ENCODE results near the gene SLC22A17. TPM values are rescaled to one million over a fixed set of nuclear protein-coding genes. Genes with fewer than 3 reads are reported as not detected.

The SLC22A17 gene
- total RNA-seq, 1 donor from 2014 or later: 26.2 TPM

GRCh38 chr14:23307687-23308644, 44.7 kb downstream of the SLC22A17 start:
- H3K27me3 Mint-ChIP-seq: no peaks in the 10 kb centered on the region
- peak overlapping the region; percentile 98 for H3K27ac Mint-ChIP-seq
- no peak for DNase-seq (ENCODE audit: low spot score, unreplicated experiment)
- H3K9me3 Mint-ChIP-seq (ENCODE audit: low read depth): no peaks in the 10 kb centered on the region
- H3K36me3 Mint-ChIP-seq (ENCODE audit: insufficient read depth): peaks cover 4% of the 10 kb centered on the region
- TF ChIP-seq, protein P1, sequence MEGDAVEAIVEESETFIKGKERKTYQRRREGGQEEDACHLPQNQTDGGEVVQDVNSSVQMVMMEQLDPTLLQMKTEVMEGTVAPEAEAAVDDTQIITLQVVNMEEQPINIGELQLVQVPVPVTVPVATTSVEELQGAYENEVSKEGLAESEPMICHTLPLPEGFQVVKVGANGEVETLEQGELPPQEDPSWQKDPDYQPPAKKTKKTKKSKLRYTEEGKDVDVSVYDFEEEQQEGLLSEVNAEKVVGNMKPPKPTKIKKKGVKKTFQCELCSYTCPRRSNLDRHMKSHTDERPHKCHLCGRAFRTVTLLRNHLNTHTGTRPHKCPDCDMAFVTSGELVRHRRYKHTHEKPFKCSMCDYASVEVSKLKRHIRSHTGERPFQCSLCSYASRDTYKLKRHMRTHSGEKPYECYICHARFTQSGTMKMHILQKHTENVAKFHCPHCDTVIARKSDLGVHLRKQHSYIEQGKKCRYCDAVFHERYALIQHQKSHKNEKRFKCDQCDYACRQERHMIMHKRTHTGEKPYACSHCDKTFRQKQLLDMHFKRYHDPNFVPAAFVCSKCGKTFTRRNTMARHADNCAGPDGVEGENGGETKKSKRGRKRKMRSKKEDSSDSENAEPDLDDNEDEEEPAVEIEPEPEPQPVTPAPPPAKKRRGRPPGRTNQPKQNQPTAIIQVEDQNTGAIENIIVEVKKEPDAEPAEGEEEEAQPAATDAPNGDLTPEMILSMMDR (IDR thresholded peaks at IDR 0.05; ENCODE audit: unreplicated experiment): no peak
- peaks cover 21% of the 10 kb centered on the region for H3K4me1 Mint-ChIP-seq (ENCODE audit: low read depth)
- H3K4me3 Mint-ChIP-seq (ENCODE audit: low read depth): peak overlapping the region; percentile 94

DNA sequence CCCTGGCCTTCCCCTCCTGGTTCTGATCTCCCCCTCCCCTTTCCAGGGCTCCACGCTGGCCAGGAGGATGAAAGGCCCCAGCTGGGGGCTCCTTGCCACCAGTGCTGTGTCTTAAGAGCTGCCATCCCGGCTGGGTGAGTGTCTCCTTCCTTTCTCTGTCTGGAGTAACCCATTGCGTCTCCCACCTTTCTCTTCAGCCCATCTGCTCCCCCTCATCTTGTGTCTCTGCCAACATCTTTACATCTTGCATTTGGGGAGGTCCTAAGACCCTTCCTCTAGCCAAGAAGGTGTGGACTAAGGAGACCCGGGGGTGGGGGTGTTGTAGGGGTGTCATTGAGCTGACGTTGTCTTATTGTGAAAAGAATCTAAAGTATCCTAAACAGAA, 45.5 kb downstream of the SLC22A17 start:
- TF ChIP-seq, protein P1 (IDR thresholded peaks at IDR 0.05; ENCODE audit: unreplicated experiment): no peak
- H3K4me3 Mint-ChIP-seq (ENCODE audit: low read depth): peak overlapping the region; percentile 94
- H3K9me3 Mint-ChIP-seq (ENCODE audit: low read depth): no peaks in the 10 kb centered on the region
- H3K36me3 Mint-ChIP-seq (ENCODE audit: insufficient read depth): no peaks in the 10 kb centered on the region
- H3K4me1 Mint-ChIP-seq (ENCODE audit: low read depth): peaks cover 23% of the 10 kb centered on the region
- no peaks in the 10 kb centered on the region for H3K27me3 Mint-ChIP-seq
- DNase-seq (ENCODE audit: low spot score, unreplicated experiment): no peak
- H3K27ac Mint-ChIP-seq: peak overlapping the region; percentile 98

DNA sequence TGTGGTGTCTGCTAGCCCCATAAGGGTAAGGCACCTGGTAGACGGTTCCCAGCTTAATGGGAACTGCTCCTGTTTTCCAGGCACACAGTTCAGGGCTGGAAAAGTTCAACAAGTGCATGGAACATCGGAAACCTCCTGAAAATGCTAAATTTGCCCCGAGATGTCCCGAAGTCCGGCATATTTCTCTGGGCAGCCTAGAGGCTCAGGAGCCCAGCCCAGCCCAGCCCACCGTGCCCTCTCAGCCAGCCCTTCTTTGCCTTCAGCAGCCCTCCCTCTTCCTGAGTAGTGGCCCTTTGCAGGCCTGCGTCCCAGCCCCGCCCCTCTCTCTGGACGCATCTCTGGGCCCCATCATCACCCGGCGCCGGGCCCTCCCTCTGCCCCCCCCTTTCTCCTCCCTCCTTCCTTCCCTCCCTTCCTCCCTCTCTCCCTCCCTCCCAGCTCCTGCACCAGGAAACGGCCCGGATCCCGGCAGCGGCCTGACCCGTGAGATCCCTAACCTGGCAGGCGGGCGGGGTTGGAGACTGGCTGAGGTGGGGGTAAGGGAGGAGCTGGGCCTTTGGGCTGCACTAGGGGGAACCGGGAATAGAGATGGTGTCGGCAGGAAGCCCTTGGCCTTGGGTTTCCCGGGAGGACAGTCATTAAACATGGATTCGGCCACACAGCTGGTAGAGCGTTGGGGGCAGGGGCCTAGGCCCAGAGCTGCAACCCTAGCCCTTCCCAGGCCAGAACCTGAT, 46.1 kb downstream of the SLC22A17 start, which contains the start of gene BCL2L2:
TSS of gene BCL2L2 (plus strand) at position 422 of the 734 bp plus-strand sequence. CDS start 935 bp downstream, outside the sequence.
- DNase-seq (ENCODE audit: low spot score, unreplicated experiment): peak; percentile 80
- TF ChIP-seq, protein P1 (IDR thresholded peaks at IDR 0.05; ENCODE audit: unreplicated experiment): no peak
- Mint-ChIP-seq H3K4me1 (ENCODE audit: low read depth) (peaks cover 23% of the 10 kb centered on the region), H3K27ac (peak within 1 kb of the TSS; percentile 98), H3K4me3 (ENCODE audit: low read depth) (peak within 1 kb of the TSS; percentile 94), H3K9me3 (ENCODE audit: low read depth) (no peaks in the 10 kb centered on the region), H3K27me3 (no peaks in the 10 kb centered on the region), H3K36me3 (ENCODE audit: insufficient read depth) (no peaks in the 10 kb centered on the region)

- H3K36me3 Mint-ChIP-seq (ENCODE audit: insufficient read depth): no peaks in the 10 kb centered on the region
- no peaks in the 10 kb centered on the region for H3K9me3 Mint-ChIP-seq (ENCODE audit: low read depth)
- peaks cover 23% of the 10 kb centered on the region for H3K4me1 Mint-ChIP-seq (ENCODE audit: low read depth)
- peak within 1 kb of the TSS; percentile 92 for H3K4me3 Mint-ChIP-seq (ENCODE audit: low read depth)
- DNase-seq (ENCODE audit: low spot score, unreplicated experiment): peak; percentile 57
- H3K27me3 Mint-ChIP-seq: no peaks in the 10 kb centered on the region
- TF ChIP-seq, protein P1 (IDR thresholded peaks at IDR 0.05; ENCODE audit: unreplicated experiment): no peak
- H3K27ac Mint-ChIP-seq: peak within 1 kb of the TSS; percentile 94
Observed at GRCh38 chr14:23302290-23303225, 50.1 kb downstream of the SLC22A17 start, which contains the start of gene PPP1R3E. PPP1R3E (minus strand) TSS chr14:23302859; CDS start chr14:23302576, 283 bp downstream.
